Right kidney (tissue), 9 donors: Measurements from ENCODE around the gene KRTAP10-7.
"Not testable (repeated sequence)": the region's sequence is repeated elsewhere in the genome, so short reads cannot be mapped to it uniquely, and the experiment has no call there.

ENCODE experiments used
- DNase-seq: peaks from one replicate; pipeline ENCODE4 v3.0.0-alpha.2; 2016
- long read RNA-seq, 8 donors: transcript quantifications; one replicate each; lab custom pipeline, GENCODE V29; 2026

KRTAP10-7 gene, protein sequence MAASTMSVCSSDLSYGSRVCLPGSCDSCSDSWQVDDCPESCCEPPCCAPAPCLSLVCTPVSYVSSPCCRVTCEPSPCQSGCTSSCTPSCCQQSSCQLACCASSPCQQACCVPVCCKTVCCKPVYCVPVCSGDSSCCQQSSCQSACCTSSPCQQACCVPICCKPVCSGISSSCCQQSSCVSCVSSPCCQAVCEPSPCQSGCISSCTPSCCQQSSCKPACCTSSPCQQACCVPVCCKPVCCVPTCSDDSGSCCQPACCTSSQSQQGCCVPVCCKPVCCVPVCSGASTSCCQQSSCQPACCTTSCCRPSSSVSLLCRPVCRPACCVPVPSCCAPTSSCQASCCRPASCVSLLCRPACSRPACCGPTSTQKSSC
- long read RNA-seq, donor 1 = 0 reads
- long read RNA-seq, donor 2 = 0 reads
- long read RNA-seq, donor 3 = 0 reads
- long read RNA-seq, donor 4 = 0 reads
- long read RNA-seq, donor 5 = 0 reads
- long read RNA-seq, donor 6 = 0 reads
- long read RNA-seq, donor 7 = 0 reads
- long read RNA-seq, donor 8, partial matches to known transcripts = 0 of 1 reads
- long read RNA-seq, donor 8, other reads (novel, unspliced or antisense) = 0 of 1 reads

DNA sequence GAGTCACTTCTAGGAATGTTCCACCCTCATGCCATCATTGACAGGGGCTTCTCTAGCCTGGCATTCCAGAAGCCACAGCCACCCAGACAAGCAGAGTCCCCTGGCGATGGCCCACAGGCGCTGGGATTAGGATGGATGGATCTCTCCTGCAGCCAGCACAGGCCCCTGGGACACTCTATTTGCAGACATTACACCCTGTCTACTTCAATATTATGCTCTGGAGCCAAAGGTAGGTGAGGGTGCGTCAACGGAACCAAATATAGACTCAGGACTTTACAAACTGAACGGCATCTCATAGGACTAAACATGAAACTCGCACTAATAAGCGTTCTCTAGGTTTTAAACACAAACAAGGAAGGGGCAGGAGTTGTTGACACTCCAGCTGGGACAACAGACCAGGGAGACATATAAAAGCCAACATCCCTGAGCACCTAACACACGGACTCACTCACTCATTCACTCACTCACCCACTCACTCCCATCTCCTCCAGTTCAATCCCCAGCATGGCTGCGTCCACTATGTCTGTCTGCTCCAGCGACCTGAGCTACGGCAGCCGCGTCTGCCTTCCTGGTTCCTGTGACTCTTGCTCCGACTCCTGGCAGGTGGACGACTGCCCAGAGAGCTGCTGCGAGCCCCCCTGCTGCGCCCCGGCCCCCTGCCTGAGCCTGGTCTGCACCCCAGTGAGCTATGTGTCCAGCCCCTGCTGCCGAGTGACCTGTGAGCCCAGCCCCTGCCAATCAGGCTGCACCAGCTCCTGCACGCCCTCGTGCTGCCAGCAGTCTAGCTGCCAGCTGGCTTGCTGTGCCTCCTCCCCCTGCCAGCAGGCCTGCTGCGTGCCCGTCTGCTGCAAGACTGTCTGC lies at the start of gene KRTAP10-7:
KRTAP10-7 (plus strand) TSS at position 480 of the 861 bp plus-strand sequence; CDS start at position 505, 25 bp downstream.
- not testable (repeated sequence) for DNase-seq

DNA sequence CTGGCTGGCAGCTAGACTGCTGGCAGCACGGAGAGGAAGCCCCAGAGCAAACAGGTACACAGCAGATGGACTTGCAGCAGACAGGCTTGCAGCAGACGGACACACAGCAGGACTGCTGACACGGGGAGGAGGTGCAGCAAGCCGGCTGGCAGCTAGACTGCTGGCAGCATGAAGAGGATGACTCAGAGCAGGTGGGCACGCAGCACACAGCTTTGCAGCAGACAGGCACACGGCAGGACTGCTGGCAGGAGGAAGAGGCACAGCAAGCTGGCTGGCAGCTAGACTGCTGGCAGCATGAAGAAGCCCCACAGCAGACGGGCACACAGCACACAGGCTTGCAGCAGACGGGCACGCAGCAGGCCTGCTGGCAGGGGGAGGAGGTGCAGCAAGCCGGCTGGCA lies 49.6 kb upstream of the KRTAP10-7 start:
- no peak for DNase-seq

DNA sequence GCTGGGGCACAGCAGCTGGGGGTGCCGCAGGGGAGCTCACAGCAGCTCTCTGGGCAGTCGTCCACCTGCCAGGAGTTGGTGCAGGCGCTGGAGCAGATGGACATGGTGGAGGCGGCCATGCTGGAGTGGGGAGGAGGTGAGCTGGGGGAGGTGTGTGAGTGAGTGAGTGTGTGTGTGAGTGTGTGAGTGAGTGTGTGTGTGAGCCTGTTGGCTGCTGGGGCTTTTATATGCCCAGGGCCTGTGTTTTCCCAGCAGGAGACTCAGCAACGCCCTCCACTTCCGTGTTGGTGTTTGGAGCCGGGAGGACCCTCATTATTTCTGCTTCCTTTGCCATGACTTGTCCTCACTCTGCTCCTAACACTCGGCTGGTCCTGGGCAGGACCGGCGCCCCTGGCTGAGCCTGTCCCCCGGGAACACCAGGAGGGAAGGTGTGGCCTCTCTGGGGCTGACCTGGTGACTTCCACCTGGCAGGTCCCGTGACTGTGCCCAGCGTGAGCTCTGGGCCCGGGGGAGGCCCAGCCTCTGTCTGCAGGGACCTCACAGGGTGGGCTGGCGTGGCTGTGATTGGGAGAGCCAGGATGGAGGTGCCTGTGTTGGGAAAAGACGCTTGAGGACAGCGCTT lies 48.9 kb upstream of the KRTAP10-7 start, which contains the start of gene KRTAP10-2:
KRTAP10-2 (minus strand) TSS at position 166 of the 622 bp plus-strand sequence; CDS start at position 119, 47 bp downstream.
- no peak for DNase-seq

DNA sequence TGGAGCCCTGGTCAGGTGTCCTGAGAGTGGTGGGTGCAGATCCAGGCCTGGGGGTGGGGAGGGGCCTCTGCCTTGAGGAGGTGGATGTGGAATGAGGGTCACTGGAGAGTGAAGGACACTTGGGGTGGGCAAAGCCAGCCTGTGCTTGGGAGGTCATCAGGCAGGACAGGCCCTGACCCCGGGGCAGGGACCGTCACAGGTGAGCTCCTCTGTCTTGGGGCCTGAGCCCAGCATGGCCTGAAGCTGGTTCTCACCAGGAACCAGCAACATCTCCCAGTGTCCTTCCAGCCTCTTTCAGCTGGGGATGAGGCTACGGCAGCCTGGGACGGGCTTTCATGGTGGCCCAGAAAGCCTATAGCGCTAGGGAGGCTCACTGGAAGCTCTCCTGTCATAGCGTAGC lies 48.3 kb upstream of the KRTAP10-7 start:
- DNase-seq = no peak

DNA sequence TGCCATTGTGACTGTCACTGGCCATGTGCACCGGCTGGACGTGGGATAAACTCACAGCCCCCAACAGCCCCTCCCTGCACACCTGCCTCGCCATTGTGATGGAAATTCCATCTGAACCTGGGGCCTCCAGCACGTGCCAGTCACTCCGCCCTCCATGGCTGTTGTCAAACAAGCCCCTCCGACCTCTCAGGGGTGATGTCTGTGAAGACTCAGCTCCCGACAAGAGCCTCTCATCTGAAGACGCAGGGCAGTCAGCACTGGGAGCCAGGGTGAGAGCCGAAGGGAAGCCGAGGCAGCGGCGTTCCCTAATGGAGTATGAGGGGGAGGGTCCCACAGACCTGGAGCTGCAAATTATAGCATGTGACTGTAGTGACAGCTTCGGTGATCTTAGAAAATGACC lies 47.7 kb upstream of the KRTAP10-7 start:
- no peak for DNase-seq

DNA sequence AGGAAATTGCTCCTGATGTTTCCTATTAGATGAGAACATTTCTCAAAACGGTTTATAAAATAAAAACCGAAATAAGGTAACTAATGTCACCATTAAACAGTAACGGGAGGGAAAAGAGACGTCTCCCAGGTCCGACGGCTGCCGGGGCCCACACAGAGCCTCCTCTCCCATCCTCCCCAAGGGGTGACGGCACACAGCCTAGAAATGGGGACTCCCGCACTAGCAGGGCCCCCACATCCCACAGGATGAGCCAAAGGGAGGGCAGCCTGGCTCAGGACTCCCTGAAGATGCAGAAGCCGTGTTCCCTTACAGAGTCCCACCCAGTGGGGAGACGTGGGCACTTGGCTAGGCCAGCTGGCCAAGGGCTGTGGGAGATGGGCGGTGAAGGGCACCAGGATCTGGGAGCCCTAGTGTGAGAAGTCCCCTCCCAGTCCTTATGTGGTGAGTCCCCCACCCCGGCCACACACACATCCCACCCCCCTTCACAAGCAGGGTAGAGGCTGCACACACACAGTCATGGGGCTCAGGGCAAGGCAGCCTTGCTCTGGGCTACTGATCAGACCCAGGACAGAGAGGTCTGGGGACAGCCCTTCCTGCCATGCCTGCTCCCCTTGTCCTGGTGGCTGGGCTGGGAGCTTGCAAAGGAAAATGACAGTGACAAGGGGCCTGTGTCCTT lies 45.1 kb upstream of the KRTAP10-7 start:
- DNase-seq = no peak

DNA sequence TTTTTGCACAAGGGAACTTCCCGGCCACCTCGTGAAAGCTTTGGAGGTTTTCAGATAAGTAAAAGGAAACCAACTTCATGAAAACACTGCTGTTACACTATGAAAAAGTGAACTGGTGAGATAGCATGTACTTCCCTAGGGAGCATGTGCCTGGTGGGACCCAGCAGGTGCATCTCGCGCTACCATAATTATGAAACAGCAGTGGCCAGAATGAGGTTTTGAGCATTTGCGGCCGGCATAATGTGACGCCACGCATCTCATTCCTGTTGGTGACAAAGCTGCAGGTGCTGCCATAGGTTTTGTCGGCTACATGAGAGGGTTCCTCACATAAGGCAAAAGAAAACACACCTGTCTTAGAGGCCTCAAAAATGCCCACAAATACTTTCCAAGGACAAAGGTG lies 43.5 kb upstream of the KRTAP10-7 start:
- no peak for DNase-seq

DNA sequence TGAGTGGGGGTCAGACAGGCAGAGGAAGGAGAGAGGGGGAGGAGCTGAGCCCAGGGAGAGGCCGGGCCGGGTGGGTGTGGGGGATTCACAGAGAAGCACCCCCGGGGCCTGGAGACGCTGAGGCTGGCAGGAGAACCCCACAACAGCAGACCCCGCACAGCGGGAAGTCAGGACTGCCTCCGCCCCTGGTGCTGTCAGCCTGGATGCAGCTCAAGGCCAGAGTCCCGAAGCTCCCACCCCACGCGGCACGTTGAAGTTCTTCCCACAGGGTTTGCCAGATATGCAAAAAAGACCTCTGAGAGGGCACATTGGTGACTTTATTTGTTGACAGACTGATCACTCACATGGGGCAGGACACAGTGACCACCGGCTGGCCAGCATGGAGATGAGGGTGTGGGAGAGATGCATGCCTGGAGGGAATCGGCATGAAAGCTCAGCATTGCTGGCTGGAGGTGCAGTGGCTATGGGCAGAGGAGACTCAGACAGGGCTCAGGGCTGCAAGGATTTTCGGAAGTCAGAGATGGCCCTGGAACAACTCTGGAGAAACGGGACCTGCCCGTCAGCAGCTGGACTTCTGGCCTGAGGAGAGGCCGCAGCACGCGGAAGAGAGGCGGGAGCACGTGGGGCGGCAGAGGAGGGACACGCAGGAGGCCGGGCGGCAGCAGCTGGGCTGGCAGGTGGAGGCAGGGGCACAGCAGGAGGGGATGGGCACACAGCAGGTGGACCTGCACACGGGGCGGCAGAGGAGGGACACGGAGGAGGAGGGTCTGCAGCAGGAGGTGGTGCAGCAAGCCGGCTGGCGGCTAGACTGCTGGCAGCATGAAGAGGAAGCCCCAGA lies 42.7 kb upstream of the KRTAP10-7 start:
- no peak for DNase-seq

DNA sequence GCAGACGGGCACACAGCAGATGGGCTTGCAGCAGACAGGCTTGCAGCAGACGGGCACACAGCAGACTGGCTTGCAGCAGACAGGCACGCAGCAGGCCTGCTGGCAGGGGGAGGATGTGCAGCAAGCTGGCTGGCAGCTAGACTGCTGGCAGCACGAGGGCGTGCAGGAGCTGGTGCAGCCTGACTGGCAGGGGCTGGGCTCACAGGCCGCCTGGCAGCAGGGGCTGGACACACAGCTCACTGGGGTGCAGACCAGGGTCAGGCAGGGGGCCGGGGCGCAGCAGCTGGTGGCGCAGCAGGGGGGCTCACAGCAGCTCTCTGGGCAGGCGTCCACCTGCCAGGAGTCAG lies 42.1 kb upstream of the KRTAP10-7 start:
- DNase-seq = not testable (repeated sequence)

DNA sequence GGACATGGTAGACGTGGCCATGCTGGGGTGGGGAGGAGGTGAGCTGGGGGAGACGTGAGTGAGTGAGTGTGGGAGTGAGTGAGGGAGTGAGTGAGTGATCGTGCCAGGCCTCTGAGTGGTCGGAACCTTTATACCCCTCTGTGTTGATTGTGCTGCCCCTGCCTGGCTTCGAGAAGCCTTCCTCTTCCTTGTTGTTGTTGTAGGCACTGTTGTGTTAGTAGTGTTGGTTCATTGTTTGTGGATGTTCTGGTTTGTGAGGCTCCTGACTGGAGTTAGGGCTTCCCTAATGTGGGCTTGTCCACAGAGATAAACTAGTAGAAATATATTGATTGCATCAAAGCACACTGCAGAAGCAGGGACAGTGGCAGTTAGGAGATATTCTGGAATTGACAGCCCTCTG lies 41.7 kb upstream of the KRTAP10-7 start, which contains the start of gene KRTAP10-3:
KRTAP10-3 (minus strand) TSS at position 101 of the 400 bp plus-strand sequence; CDS start at position 21, 80 bp downstream.
- no peak for DNase-seq

DNA sequence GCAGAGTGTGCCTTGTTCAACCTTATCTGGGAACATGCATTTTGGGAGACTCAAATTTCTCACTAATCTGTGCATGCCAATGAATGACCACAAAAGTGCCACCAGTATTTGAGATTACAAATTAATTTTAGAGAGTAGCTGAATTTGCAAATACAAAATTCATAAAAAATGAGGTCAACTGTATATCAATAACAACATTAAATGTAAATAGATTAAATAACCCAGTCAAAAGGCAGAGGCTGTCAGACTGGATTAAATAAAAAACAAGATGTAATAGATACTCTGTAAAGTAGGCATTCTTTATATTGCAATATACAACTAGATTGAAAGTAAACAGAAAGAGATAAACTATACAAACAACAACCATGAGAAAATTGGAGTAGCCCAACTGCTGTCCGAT lies 36.3 kb upstream of the KRTAP10-7 start:
- DNase-seq = no peak

DNA sequence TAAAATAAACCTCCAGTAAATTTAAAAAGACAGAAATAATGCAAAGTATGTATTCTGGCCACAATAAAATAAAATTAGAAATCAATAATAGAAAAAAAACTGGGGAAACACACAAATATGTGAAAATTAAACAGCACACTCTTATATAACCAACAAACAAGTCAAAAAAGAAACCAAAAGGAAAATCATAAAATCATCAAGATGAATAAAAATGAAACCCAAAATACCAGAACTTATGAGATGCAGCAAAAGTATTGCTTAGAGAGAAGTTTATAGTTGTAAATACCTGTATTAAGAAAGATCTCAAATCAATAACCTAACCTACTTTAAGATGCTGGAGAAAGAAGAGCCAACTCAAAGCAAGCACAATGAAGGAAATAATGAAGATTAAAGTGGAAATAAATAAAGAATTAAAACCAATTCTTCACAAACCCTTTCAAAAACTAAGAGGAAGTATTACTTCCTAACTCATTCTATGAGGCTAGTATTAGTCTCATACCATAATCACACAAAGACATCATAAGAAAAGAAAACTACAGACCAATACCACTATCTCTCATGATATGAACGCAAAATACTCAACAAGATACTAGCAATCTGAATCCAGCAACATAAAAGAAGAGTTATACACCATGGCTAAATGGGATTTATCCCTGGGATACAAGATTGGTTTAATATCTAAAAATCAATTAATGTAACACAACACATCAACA lies 35.4 kb upstream of the KRTAP10-7 start:
- no peak for DNase-seq

DNA sequence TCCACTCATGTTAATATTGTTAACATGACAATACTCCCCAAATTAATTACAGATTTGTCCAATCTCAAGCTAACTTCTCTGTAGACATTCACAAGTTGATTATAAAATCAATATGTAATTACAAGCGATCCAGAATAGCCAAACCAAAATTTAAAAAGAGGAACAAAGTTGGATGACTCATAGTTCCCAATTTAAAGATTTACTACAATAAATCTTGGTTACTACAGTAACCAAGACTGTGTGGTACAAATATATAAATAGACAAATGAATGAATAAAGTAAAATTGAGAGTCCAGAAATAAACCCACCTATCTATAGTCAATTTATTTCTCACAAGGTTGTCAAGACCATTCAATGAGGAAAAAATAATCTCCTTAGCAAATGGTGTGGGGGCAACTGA lies 34.0 kb upstream of the KRTAP10-7 start:
- no peak for DNase-seq

DNA sequence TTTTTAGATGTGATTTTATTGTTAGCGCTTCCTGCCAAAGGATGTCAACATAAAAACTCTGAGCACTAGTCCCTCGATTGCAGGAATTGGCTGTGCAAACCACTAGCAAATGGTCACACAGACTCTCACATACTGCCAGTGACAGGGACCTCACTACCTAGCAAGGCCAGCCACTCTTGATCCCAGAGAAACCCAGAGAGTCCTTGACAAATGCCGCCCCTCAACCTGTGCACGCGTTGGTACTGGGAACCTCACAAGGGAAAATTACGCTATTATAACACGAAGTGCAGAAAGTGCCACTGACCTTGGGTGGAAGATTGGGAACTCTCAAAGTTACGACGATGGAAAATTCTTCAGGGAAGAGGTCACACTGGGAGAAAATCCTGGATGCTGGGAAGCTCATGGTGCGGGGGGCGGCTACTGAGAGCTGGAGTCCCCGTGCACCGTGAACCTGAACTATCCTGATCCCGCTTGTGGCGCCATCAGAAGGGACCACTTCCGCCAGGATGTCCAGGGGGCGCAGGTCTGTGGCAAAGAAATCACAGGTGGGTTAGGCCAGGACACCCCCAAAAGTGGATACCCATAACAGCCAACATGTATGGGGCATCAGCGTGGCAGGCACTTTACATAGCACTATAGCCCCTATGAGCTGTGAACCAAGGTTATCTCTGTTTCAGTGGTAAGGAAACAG lies 32.8 kb upstream of the KRTAP10-7 start:
- no peak for DNase-seq

DNA sequence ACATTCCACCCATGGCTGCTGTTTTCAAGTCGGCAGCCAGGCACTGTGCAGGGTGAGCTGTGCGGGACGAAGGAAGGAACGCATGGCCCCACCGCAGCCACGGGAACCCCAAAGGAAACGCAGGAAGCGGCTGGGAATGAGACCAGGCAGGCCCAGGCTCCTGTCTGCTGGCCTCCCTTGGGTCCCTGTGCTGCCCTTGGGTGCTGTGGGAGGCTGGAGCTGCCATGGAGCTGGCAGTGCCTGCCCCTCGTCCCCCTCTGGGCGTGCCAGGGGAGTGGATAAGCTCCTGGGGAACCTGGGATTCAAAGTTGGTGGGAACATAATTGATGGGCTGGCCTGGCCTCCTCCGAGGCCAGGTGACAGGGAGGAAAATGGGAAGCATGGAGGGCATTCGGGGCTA lies 32.1 kb upstream of the KRTAP10-7 start:
- DNase-seq = no peak

DNA sequence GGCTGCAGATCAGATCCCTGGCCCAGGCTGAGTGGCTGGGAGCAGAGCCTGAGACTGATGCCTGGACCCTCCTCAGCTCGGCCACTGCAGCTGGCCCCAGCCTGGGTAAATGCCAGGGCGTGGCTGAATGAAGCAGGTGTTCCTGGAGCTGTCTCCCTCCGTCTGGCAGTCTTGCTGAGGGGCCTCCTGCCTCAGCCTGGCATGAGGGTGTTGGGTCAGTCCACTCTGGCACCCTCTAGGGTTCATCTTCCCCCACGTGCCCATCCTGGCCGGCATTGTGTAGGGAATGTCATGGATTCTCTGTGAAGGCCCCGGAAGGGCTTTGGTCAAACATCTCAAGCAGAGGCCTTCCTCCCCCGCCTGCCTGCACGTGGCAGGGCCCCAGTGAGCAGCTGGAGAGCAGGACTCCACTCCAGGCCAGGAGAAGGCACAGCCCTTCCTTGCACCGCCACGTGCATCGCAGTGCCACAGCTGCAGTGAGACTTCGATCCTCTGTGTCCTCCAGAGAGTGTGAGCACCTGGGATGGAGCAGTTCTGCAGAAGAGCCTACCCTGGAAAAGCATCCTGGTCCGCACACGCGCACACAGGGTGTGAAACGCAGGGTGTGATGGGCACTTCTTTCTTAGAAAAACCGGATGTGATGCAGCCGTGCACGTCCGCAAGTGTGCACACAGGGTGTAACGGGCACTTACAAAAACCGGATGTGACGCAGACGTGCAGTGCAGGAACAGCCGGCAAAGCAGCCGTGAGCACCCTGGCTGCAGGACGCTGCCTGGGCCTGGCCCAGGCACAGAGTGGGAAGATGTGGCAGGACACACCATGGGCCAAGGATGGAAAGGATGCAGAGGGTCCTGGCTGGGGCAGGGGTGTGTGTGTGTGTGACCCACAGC lies 31.5 kb upstream of the KRTAP10-7 start:
- no peak for DNase-seq

DNA sequence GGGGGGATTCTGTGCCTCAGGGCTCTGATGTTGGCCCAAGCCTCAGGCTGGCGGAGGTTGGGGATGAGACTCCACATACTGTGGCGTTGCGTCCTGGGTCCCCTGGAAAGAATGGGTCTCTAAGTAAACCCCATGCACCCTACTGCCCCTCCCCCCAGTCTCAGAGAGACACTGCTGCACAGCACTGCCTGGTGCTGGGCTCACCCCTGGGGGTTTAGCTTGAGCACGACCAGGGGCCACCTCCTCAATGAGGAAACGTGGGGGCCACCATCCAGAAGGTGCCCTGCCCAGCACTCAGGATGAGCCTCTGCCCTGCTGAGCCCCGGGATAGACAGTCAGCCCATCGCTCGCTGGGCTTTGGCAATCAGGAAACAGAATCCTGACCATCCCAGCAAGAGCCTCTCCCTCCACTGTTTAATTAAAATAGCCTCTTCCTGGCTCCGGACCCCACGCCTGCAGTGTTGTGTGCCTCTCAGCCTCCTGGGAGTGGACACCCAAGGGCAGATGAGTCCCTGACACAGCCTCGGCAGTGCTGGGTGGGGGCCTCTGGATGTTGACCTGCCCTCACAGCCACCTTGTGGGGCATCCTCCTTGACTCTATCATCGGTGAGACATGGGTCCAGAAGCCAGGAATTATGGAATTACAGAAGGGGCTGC lies 30.4 kb upstream of the KRTAP10-7 start:
- no peak for DNase-seq

DNA sequence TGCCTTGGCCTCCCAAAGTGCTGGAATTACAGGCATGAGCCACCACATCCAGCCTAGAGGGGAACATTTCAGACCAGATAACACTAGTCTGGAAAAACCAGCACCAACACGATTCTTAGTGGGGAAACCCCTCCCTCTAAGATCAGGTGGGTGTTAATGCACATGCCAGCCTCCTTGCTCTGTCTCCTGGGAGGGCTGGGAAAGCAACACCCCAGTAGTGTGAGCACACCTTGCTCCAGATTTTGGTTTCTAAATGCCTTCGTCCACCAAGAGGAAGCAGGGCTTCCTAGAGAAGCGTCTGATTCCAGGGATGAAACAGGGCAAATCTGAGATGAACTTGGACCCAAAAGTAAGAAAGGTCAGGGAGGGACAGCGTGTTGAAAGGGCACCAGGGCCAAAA lies 29.1 kb upstream of the KRTAP10-7 start:
- DNase-seq = no peak
